Colon (tissue), 2 donors: ENCODE data around the gene WDR87.
"Not testable (repeated sequence)": the region's sequence is repeated elsewhere in the genome, so short reads cannot be mapped to it uniquely, and the experiment has no call there.

Source experiments
- FAIRE-seq: peaks from 2 replicates; lab custom pipeline; 2012; peaks lifted over from hg19 to GRCh38; lab: Jason Lieb, UNC
- donor health status: control.
- donor health status: control.

WDR87 gene

DNA sequence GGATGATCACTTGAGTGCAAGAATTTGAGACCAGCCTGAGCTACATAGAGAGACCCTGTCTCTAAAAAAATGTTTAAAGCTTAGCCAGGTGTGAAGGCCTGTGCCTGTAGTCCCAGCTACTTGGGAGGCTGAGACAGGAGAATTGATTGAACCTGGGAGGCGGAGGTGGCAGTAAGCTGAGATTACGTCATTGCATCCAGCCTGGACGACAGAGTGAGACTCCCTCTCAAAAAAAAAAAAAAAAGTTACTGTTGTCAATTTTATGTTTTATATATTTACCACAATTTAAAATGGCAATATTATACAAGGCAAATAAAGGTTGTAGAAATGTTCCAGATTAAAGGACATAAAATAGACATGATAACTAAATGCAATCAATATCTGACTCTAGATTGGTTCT is 29.2 kb downstream of the WDR87 start:
- FAIRE-seq = no peak

DNA sequence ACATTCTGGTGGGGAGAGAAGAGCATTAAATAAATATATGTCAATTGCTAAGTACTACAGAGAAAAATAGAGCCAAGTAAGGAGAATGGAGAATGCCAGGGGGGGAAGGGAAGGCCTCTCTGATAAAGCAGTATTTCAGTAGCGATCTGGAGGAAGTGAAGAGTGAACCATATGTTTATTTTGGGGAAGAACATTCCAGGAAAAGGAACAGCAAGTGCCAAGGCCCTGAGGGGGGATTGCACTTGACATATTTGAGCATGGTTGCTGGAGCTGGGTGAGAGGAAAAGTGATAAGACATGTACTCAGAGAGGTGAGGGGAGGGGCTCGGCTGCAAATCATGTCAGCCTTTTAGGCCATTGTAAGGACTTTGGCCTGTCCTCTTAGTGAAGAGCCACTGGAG is 30.4 kb downstream of the WDR87 start:
- no peak for FAIRE-seq

DNA sequence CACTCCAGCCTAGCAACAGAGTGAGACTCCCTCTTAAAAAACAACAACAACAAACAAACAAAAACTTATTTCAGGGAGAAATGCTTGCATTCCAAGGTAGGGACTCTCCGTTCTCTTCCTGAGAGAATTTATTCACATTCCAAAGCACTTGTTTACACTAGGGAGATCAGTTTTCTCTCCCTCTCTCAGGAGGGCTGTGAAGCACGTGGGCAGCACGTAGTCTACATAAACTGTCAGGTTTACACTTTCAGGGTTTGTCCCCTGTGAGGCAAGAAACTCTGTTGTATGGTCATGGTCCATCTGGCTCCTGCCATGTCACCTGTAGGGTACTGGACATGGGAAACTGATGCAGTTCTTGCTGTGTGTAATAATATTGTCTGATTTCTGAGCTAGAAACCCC is 31.6 kb downstream of the WDR87 start:
- no peak for FAIRE-seq

DNA sequence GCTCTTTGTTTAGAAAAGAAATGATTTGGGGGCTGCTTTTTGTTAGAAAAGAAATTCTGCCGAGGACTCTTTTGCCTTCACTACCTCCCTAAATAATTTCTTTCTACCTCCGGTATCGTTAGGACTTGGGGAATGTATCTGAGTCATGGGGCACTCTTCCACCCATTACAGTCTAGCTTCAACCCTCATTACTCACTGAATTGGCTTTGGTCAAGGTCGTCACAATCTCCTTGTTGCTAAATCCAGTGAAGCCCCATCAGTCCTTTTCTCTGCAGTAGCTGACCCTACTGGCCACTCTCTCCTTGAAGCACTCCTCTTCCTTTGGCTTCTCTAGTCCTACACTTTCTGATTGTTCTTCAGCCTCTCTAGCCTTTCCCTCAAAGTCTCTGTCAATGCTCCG is 34.0 kb downstream of the WDR87 start:
- FAIRE-seq = no peak

DNA sequence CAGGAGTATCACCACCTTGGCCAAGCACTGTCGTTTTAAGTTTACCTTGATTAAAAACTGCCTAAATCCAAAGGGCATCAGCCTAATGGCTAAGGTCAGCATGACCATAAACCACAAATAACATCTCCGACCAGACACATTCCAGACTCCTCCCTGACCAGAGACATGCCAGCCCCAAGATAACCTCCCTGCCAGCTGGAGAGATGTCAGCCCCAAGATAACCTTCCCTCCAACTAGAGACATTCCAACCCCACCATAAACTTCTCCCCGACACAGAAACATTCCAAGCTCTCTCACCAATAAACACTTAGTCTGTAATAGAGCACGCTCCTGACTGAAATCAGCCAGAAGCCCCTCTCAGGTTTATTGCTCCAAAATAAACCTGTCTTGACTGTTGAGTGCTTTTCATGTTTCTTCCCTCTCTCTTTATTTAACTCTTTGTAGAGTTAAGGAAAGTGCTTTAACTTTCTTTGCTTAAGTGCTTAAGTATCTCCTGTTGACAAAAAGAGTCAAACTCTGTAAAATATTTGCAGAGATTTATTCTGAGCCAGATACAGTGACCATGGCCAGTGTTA is 36.5 kb downstream of the WDR87 start:
- FAIRE-seq = no peak

DNA sequence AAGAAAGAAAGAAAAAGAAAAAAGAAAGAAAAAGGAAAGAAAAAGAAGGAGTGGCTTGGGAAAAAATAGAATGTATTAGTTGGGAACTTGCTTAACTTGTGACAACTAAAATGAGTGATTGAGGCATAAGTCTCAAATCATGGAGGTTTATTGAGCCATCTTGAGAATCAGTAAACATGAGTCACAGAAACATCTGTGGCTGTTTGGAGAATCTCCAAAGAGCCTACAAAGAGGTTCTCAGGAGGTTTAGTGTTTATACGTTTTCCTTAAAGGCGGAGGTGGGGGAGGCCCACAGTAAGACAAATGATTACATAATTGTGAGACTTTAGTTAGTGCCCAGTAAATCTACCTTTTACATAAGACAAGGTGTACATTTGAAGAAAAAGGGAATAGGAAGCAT is 38.6 kb downstream of the WDR87 start:
- no peak for FAIRE-seq

- FAIRE-seq = not testable (repeated sequence)
Observed at GRCh38 chr19:37865930-37866329, 40.5 kb downstream of the WDR87 start.

- no peak for FAIRE-seq
Observed at GRCh38 chr19:37864501-37864900, 41.9 kb downstream of the WDR87 start.

DNA sequence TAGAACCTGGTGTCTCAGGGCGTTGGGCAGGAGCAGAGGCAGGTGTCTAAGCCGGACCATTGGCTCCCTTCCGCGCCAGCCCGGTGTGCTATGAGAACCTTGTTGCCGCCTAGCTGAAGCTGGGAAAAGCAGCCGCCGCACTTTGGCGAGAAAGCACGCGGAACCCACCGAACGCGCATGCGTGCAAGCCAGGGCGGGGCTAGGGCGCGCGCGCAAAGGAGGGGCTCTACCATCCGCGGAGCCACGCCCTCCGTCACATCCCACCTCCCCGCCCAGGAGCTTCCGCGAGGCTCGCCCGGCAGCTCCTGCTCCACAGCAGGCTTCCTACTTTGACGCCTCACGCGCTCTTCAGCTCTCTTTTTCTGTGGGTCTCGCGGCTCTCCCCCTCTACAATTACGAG is 51.3 kb downstream of the WDR87 start:
- no peak for FAIRE-seq

DNA sequence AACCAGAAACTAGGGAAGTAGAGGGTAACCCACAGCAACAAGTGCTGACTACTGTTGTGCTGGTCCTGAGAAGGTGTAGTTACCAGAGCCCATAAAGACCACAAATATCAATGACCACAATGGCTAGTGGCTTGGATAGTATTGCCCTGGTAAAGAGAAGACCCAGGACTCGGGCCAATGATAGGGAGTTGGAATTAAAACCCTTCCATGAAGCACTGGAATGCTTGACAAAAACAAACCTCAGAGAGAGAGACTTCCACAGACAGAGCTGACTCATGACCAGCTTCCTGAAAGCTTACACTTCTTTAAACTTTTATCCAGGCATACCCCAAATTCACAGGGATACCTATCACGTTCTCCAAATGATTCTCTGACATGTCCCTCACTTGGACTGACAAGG is 60.5 kb downstream of the WDR87 start:
- FAIRE-seq = no peak
